ENCODE measurements around the gene COL6A1. TPM values are rescaled to one million over a fixed set of nuclear protein-coding genes. Genes with fewer than 3 reads are reported as not detected.

The COL6A1 gene
- total and polyA plus RNA-seq, 12 donors: 71.9 to 388 (median 143) TPM

- WGBS, 2 donors: 90 to 95% methylated on average over 16 of the region's 16 CpGs
- H3K27me3 ChIP-seq: peaks cover 0 to 12% (median 0%) of the 10 kb centered on the region in 7 donors
- intact Hi-C loops (cut with DNase I): no loop called here
- H3K36me3 ChIP-seq: no peaks in the 10 kb centered on the region
- ATAC-seq (no peak), DNase-seq (no peak)
- TF ChIP-seq CTCF (IDR thresholded peaks at IDR 0.05): no peak
- H3K27ac ChIP-seq: no peak overlapping the region
- H3K4me1 ChIP-seq: peaks cover 0 to 32% (median 12%) of the 10 kb centered on the region in 9 donors
- no peak overlapping the region for H3K4me3 ChIP-seq
- H3K9me3 ChIP-seq: no peaks in the 10 kb centered on the region
These were observed 34.3 kb upstream of the COL6A1 start for GRCh38 chr21:45947296-45947695.

GRCh38 chr21:45947716-45948255 is 33.8 kb upstream of the COL6A1 start:
- Histone ChIP-seq H3K27ac (no peak overlapping the region), H3K4me1 (peaks cover 0 to 32% (median 12%) of the 10 kb centered on the region in 9 donors), H3K27me3 (peaks cover 0 to 12% (median 0%) of the 10 kb centered on the region in 7 donors), H3K4me3 (no peak overlapping the region), H3K9me3 (no peaks in the 10 kb centered on the region), H3K36me3 (no peaks in the 10 kb centered on the region)
- no peak for TF ChIP-seq CTCF (IDR thresholded peaks at IDR 0.05)
- intact Hi-C loops (cut with DNase I): no loop called here
- no peak for DNase-seq
- ATAC-seq: no peak
- 94 to 95% methylated on average over 16 of the region's 16 CpGs for WGBS, 2 donors

- Histone ChIP-seq H3K27ac (peak overlapping the region in 4 of 10 donors; percentile 4 to 72 (median 18)), H3K4me3 (no peak overlapping the region), H3K36me3 (no peaks in the 10 kb centered on the region), H3K9me3 (no peaks in the 10 kb centered on the region), H3K27me3 (peaks cover 0 to 12% (median 0%) of the 10 kb centered on the region in 7 donors), H3K4me1 (peaks cover 3 to 41% (median 14%) of the 10 kb centered on the region in 9 donors)
- DNase-seq (no peak), ATAC-seq (peak in 2 of 8 donors; percentile 11 to 20)
- WGBS, 2 donors: 53 to 55% methylated on average over 29 of the region's 29 CpGs
- intact Hi-C loops (cut with DNase I): no loop called here
- no peak for TF ChIP-seq CTCF (IDR thresholded peaks at IDR 0.05)
These were observed 32.9 kb upstream of the COL6A1 start for GRCh38 chr21:45948576-45949141.

- intact Hi-C loops (cut with DNase I): no loop called here
- WGBS, 2 donors: 82 to 86% methylated on average over 34 to 35 of the region's 35 CpGs
- Histone ChIP-seq H3K9me3 (no peaks in the 10 kb centered on the region), H3K27me3 (peaks cover 0 to 12% (median 0%) of the 10 kb centered on the region in 7 donors), H3K36me3 (no peaks in the 10 kb centered on the region), H3K27ac (peak overlapping the region in 4 of 10 donors; percentile 44 to 72 (median 64)), H3K4me1 (peaks cover 4 to 53% (median 22%) of the 10 kb centered on the region in 9 donors), H3K4me3 (peak overlapping the region in 1 of 10 donors; percentile 7)
- DNase-seq (no peak), ATAC-seq (peak in 3 of 8 donors; percentile 2 to 14 (median 7))
- TF ChIP-seq CTCF (IDR thresholded peaks at IDR 0.05): no peak
These were observed 31.4 kb upstream of the COL6A1 start for GRCh38 chr21:45949928-45950739.

Measured in heart right ventricle (tissue), 16 donors.